Measurements from ENCODE around the gene R3HDM4. TPM values are rescaled to one million over a fixed set of nuclear protein-coding genes. Genes with fewer than 3 reads are reported as not detected.

R3HDM4 gene
- total and polyA plus RNA-seq, 2 donors (not counting 3 experiments of a cell fraction or from before 2014, with no cell fraction given) = 51.8 to 53.9 TPM

GRCh38 chr19:852136-853013 is 60.6 kb downstream of the R3HDM4 start, which contains the start of gene ELANE:
Gene ELANE (plus strand): TSS chr19:852303. CDS start chr19:852329, 26 bp downstream.
- H3K27me3 ChIP-seq (ENCODE audit: control insufficient read depth in 2 of 2, insufficient read depth in 2 of 2, low read length in 2 of 2) = no peaks in the 10 kb centered on the region
- no peaks in the 10 kb centered on the region for H3K79me2 ChIP-seq (ENCODE audit: control insufficient read depth, insufficient read depth, low read length)
- ChIA-PET CTCF (no interaction called here), POLR2A (no interaction called here)
- no peaks in the 10 kb centered on the region for H4K20me1 ChIP-seq (replicated peaks; ENCODE audit: control insufficient read depth, extremely low read depth, insufficient read depth, low read length)
- H3K9me3 ChIP-seq (replicated peaks; ENCODE audit: control insufficient read depth, insufficient read depth, low read length) = no peaks in the 10 kb centered on the region
- intact Hi-C loops (cut with micrococcal nuclease) (no loop called here), dilution Hi-C loops (cut with MboI; ENCODE audit: extremely low pct_ligation_motif_present, low sequenced_read_pairs) (no loop called here)
- no peak within 1 kb of the TSS for H3K4me3 ChIP-seq (replicated peaks in 1 of 3; ENCODE audit: insufficient read depth in 1 of 3, low read depth in 1 of 3, low read length in 3 of 3)
- no peaks in the 10 kb centered on the region for H3K36me3 ChIP-seq (ENCODE audit: control insufficient read depth in 2 of 2, extremely low read depth in 1 of 2, insufficient read depth in 2 of 2, low read length in 2 of 2)
- no peak within 1 kb of the TSS for H2AFZ ChIP-seq (ENCODE audit: low read depth, low read length)
- no peaks in the 10 kb centered on the region for H3K4me1 ChIP-seq (ENCODE audit: control insufficient read depth, extremely low read depth, insufficient read depth, low read length)
- H3K27ac ChIP-seq (ENCODE audit: insufficient read depth, low read depth, low read length) = no peak within 1 kb of the TSS
- FAIRE-seq = no peak
- TF ChIP-seq EZH2 (IDR thresholded peaks at IDR 0.05; ENCODE audit: borderline replicate concordance, low read depth, low read length, severe bottlenecking) = peak; percentile 30
- TF ChIP-seq JUN (IDR thresholded peaks at IDR 0.05; ENCODE audit: borderline replicate concordance, insufficient read depth, insufficient read length, low read depth) = no peak
- TF ChIP-seq CTCF (IDR thresholded peaks at IDR 0.05; ENCODE audit: extremely low read depth in 1 of 2, insufficient read depth in 1 of 2, low read depth in 1 of 2, low read length in 2 of 2) = no peak
- no peak for TF ChIP-seq GATA2 (IDR thresholded peaks at IDR 0.05; ENCODE audit: insufficient read depth, insufficient read length, low read depth, low read length)
- DNase-seq (ENCODE audit: low read depth, low spot score) = no peak
- H3K4me2 ChIP-seq (ENCODE audit: insufficient read depth, low read length) = no peak within 1 kb of the TSS
- no peak within 1 kb of the TSS for H3K9ac ChIP-seq (replicated peaks; ENCODE audit: extremely low read depth, insufficient read depth, low read length)
- no peaks in the 10 kb centered on the region for H3K9me1 ChIP-seq (replicated peaks; ENCODE audit: control insufficient read depth, extremely low read depth, insufficient read depth, low read length)
- no TSS peak for BruUV-seq (replicated peaks)

Data from endothelial cell of umbilical vein (primary cell).